Liver (tissue), 5 donors: Measurements from ENCODE around the gene ETV4. TPM values are rescaled to one million over a fixed set of nuclear protein-coding genes. Genes with fewer than 3 reads are reported as not detected.

Experiments
- FOXA1 ChIP-seq: IDR thresholded peaks from 2 replicates; pipeline ENCODE4 v1.6.1; 2016; ENCODE audit warnings: antibody characterized with exemption
- GABPA ChIP-seq, 2 donors: IDR thresholded peaks in 1 of 2; conservative IDR thresholded peaks in 1 of 2; 2 replicates each; pipeline ENCODE4 v1.6.1; 2016; ENCODE audit warnings: antibody characterized with exemption in 2 of 2, mild to moderate bottlenecking in 1 of 2, moderate library complexity in 1 of 2
- HNF4A ChIP-seq, 2 donors: conservative IDR thresholded peaks; 2 replicates each; pipeline ENCODE4 v1.6.1; 2016; ENCODE audit warnings: antibody characterized with exemption in 2 of 2, mild to moderate bottlenecking in 2 of 2
- YY1 ChIP-seq: IDR thresholded peaks from 2 replicates; pipeline ENCODE4 v1.6.1; 2016; ENCODE audit warnings: antibody characterized with exemption, mild to moderate bottlenecking
- polyA plus RNA-seq, 2 donors: library from polyadenylated mRNA; stranded (reverse) in 1 of 2; unstranded in 1 of 2; fragments of 200-250 nt in 1 of 2; fragments of >200 nt in 1 of 2; fragmentation: Nextera tagmentation in 1 of 2; extraction: Ambion mirVana in 1 of 2; gene quantifications; one replicate each; pipeline versions ENCODE4 v1.2.1 to v1.2.3, GENCODE V29; 2013 to 2015
- total RNA-seq, 2 donors: library from RNA; depleted of rRNA; stranded (reverse); fragments of >200 nt; gene quantifications; one replicate each; pipeline ENCODE4 v1.2.3, GENCODE V29; 2014
- donor health status: healthy.
- donor health status: healthy.
- donor health status: healthy.

ETV4 gene
- total and polyA plus RNA-seq, 4 donors: 0.08 to 1.1 (median 0.46) TPM

DNA sequence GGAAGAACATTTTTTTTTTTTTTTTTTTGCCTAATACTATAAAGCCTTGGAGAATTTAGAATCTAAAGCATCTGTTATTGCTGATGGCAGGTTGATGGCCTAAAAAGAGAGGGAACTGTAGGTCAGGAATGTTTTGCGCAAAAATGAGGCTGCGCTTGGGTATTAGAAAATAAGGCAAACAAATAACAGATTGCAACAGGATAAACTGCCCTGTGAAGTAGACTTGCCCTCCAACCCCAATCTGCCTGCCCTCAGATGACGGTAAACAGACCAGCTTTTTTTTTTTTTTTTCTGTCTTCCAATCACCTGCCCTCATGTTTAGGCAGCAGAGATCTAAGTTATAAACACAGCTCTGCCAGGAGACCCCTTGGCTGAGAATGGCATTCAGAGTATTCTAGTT is 66.2 kb downstream of the ETV4 start (continued):
- TF ChIP-seq GABPA (IDR thresholded peaks at IDR 0.05 in 1 of 2, conservative IDR thresholded peaks at IDR 0.05 in 1 of 2) (peak in 1 of 2 donors; percentile 58), FOXA1 (peak; percentile 71), YY1 (peak; percentile 78), HNF4A (conservative IDR thresholded peaks at IDR 0.05) (peak; percentile 89 to 91)

Other genes starting within 250 kb of the ETV4 start
- 10 to 100 TPM; 13.6 to 15.3 TPM for gene ARL4D, start 147.3 kb downstream of the ETV4 start, total RNA-seq
- 10 to 100 TPM; 19.9 to 39.2 TPM for gene ARL4D, start 147.3 kb downstream of the ETV4 start, polyA plus RNA-seq
- 10 to 100 TPM; 19.2 to 19.6 TPM for gene DHX8, start 62.4 kb downstream of the ETV4 start, total RNA-seq
- 10 to 100 TPM; 10.9 to 21.3 TPM for gene DHX8, start 62.4 kb downstream of the ETV4 start, polyA plus RNA-seq
- gene MEOX1, start 115.6 kb upstream of the ETV4 start, total RNA-seq: under 1 TPM in 1 of 2 donors, not detected in 1; 0.33 TPM
- gene MEOX1, start 115.6 kb upstream of the ETV4 start, polyA plus RNA-seq: under 1 TPM in 1 of 2 donors, not detected in 1; 0.05 TPM
- not detected for gene SOST, start 212.5 kb upstream of the ETV4 start, total RNA-seq
- gene SOST, start 212.5 kb upstream of the ETV4 start, polyA plus RNA-seq: not detected
- 100 to 1,000 TPM in 1 of 2 donors, 10 to 100 TPM in 1; 30.4 to 104 TPM for gene DUSP3, start 232.6 kb upstream of the ETV4 start, total RNA-seq
- 10 to 100 TPM; 59.8 to 61.8 TPM for gene DUSP3, start 232.6 kb upstream of the ETV4 start, polyA plus RNA-seq
- under 1 TPM in 1 of 2 donors, not detected in 1; 0.08 TPM for gene CFAP97D1, start 234.1 kb upstream of the ETV4 start, total RNA-seq
- gene CFAP97D1, start 234.1 kb upstream of the ETV4 start, polyA plus RNA-seq: not detected